GM10266 (cell line): ENCODE results near the gene KIF4B.
A peak's percentile ranks its signal among the peaks of the same experiment; 100 is the strongest.
"Not testable (repeated sequence)": the region's sequence is repeated elsewhere in the genome, so short reads cannot be mapped to it uniquely, and the experiment has no call there.

Experiments
- DNase-seq: peaks from one replicate; pipeline ENCODE4 v3.0.0; 2012; ENCODE audit errors: extremely low spot score
- TF ChIP-seq, protein P1 (sequence below): IDR thresholded peaks from 2 replicates; pipeline ENCODE4 v1.5.1; 2012; ENCODE audit warnings: mild to moderate bottlenecking, low read depth; ENCODE audit not compliant: control insufficient read depth, insufficient read depth; ENCODE audit errors: missing control alignments

Gene KIF4B

DNA sequence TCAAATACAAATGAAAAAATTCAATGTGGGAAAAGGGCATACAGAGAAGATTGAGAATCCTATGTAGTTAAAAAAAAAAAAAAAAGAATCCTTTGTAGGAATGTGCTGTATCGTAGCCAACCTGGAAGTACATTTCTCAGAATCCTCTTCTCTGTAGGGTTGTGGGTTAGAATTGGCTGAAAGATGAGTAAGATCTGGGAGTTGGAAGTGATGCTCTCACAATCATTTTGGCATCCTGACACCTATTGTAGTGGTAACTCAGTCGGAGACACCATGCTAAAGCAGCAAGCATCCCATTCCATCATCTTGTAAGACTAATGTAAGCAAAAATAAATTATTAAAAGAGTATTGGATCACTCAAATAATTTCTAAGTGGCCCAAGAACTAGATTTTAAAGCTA, 42.1 kb upstream of the KIF4B start:
- TF ChIP-seq, protein P1, sequence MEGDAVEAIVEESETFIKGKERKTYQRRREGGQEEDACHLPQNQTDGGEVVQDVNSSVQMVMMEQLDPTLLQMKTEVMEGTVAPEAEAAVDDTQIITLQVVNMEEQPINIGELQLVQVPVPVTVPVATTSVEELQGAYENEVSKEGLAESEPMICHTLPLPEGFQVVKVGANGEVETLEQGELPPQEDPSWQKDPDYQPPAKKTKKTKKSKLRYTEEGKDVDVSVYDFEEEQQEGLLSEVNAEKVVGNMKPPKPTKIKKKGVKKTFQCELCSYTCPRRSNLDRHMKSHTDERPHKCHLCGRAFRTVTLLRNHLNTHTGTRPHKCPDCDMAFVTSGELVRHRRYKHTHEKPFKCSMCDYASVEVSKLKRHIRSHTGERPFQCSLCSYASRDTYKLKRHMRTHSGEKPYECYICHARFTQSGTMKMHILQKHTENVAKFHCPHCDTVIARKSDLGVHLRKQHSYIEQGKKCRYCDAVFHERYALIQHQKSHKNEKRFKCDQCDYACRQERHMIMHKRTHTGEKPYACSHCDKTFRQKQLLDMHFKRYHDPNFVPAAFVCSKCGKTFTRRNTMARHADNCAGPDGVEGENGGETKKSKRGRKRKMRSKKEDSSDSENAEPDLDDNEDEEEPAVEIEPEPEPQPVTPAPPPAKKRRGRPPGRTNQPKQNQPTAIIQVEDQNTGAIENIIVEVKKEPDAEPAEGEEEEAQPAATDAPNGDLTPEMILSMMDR: no peak
- DNase-seq: no peak

DNA sequence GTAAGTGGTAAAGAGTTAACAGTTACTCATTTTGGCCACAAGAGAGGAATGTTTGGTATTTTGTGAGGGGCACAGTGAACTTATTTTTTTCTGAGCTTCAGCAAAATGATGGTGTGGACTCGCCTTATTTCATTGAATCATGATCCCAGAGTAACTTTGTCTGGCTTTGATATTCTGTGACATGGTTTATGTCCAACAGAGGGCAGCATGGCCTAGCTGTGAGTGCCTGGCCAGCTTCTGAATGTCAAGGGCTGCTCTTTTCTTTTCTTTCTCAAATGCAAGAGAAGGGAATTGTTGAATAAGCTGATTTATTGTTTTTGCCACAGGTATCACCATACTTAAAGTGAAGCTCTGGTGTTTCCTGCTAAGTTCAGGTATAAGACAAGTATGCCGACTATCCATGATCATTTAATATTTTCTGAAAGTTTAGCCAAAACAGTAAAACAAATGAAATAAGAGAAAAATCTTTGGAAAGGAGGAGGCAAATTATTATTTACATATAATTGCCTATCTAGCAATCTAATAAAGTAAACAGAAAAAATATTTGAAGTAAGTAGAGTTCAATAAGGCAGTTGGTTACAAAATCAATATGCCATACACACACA, 41.0 kb upstream of the KIF4B start:
- TF ChIP-seq, protein P1: peak; percentile 61
- no peak for DNase-seq

DNA sequence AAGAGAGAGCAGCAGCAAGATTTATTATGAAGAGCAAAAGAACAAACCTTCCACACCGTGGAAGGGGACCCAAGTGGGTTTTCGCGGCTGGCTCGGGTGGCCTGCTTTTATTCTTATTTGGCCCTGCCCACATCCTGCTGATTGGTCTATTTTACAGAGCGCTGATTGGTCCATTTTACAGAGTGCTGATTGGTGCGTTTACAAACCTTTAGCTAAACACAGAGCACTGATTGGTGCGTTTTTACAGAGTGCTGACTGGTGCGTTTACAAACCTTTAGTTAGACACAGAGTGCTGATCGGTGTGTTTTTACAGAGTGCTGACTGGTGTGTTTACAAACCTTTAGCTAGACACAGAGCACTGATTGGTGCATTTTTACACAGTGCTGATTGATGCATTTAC, 37.5 kb upstream of the KIF4B start:
- DNase-seq: not testable (repeated sequence)

DNA sequence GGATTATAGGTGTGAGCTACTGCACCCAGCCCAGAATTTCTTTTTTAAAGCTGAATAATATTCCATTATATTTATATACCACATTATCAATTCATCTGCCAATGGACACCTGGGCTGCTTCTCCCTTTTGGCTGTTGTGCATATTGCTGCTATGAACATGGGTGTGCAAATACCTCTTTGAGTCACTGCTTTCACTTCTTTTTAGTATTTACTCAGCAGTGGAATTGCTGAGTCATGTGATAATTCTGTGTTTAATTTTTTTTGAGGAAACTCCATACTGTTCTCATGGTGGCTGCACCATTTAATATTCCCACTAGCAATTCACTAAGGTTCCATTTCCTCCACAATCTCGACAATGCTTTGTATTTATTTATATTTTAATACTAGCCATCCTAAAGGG, 36.1 kb upstream of the KIF4B start:
- no peak for DNase-seq
- TF ChIP-seq, protein P1: no peak

DNA sequence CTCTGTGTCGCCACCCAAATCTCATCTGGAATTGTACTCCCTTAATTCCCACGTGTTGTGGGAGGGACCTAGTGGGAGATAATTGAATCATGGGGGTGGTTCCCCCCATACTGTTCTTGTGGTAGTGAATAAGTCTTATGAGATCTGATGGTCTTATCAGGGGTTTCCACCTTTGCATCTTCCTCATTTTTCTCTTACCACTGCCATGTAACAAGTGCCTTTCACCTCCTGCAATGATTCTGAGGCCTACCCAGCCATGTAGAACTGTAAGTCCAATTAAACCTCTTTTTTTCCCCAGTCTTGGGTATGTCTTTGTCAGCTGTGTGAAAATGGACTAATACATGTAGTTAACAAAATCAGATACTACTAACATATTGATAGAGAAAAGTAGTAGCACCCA, 35.3 kb upstream of the KIF4B start:
- DNase-seq: not testable (repeated sequence)

DNA sequence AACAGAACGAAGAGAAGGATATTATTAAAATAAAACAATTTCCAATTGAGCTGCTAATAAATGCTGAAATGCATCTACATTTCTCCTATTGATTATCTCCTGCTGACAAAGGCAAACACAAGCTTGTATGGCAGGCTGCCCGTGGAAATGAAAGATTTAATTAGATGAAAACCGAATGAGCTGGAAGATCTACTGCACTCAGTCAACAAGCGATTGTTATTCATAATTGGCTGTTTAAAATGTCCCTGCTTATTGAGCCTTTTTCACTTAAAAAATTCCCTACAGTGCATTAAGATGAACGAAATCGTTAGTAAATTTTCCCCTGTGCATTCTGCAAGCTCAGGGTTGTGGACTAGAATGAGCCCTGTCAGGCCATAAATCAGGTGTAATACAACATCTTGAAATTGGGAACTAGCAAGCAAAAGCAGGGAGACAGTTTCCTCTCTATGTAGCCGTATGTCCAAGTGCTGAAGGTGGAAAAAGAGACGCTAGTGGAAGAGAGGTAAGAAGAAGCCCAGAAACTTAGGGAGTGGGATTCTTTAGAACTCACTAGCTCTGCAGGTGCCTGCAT, 28.5 kb upstream of the KIF4B start:
- TF ChIP-seq, protein P1: no peak
- no peak for DNase-seq

DNA sequence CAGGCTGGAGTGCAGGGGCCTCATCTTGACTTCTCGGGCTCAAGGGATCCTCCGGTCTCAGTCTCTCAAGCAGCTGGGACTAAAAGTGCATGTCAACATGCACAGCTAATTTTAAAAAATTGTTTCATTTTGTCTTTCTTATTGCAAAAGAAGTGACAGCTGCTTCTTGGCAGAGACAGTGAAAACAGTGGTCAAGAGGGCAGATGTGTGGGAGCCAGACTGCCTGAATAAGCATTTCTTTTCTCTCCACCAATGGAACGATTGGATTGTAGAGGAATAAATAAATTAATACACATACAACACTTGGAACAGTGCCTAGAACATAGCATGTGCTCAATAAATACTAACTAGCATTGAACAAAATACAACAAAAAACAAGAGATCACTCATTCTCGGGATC, 27.4 kb upstream of the KIF4B start:
- TF ChIP-seq, protein P1: no peak
- no peak for DNase-seq

DNA sequence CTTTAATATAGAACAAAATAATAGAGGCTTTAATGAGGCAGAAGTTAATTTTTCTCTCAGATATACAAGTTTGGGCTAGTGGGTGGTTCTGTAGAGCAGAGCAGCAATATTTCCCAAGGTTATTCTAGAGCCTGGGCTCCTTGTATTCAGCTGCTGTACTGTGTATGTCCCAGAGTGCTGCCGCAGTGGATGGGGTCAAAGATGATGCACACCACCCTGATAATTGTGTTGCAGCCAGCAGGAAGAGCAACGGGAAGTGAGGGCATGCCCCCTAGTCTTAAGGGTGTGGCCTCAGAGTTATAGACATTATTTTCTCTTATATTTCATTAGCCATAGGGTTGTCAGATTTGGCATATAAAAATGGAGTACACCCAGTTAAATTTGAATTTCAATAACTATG, 23.9 kb upstream of the KIF4B start:
- TF ChIP-seq, protein P1: no peak
- DNase-seq: no peak
